Activated CD8-positive, alpha-beta memory T cell treated with anti-CD3 and anti-CD28 coated beads, Interleukin-2, amount 10 ng/mL, durations not matched to agents 7 days and 5 days (primary cell): Measurements from ENCODE around the gene KIR2DL4. TPM values are rescaled to one million over a fixed set of nuclear protein-coding genes. Genes with fewer than 3 reads are reported as not detected.
"Not testable (repeated sequence)": the region's sequence is repeated elsewhere in the genome, so short reads cannot be mapped to it uniquely, and the experiment has no call there.

Experiments used
- ATAC-seq: fragments of 150-1000 bp; cut with Tn5 transposase; one replicate; pipeline ENCODE4 v1.10.0; 2021; ENCODE audit warnings: moderate library complexity
- CTCF ChIA-PET: fragments of 350-600 bp; sonication (Branson Sonifier 250); formaldehyde crosslinking; loops from one replicate; lab custom pipeline; 2021; ENCODE audit warnings: antibody characterized with exemption; lab: Charles Lee
- DNase-seq: peaks from one replicate; pipeline ENCODE4 v3.0.0-alpha.2; 2020
- H3K27ac Mint-ChIP-seq: one replicate; pipeline ENCODE4 v1.8.0; 2021; ENCODE audit warnings: mild to moderate bottlenecking, mixed read lengths
- H3K27me3 Mint-ChIP-seq: one replicate; pipeline ENCODE4 v1.8.0; 2021; ENCODE audit warnings: mixed read lengths
- H3K36me3 Mint-ChIP-seq: one replicate; pipeline ENCODE4 v1.8.0; 2021; ENCODE audit warnings: mild to moderate bottlenecking, mixed read lengths
- H3K4me1 Mint-ChIP-seq: one replicate; pipeline ENCODE4 v1.8.0; 2021; ENCODE audit warnings: mixed read lengths
- H3K4me3 Mint-ChIP-seq: one replicate; pipeline ENCODE4 v1.8.0; 2021; ENCODE audit warnings: mild to moderate bottlenecking, moderate library complexity, mixed read lengths
- H3K9me3 Mint-ChIP-seq: one replicate; pipeline ENCODE4 v1.8.0; 2022; ENCODE audit warnings: low read depth, mixed read lengths
- total RNA-seq, 2 experiments: library from RNA; stranded (reverse); gene quantifications; one replicate each; pipeline ENCODE4 v1.2.3, GENCODE V29; 2021

The KIR2DL4 gene
- total RNA-seq, 2 experiments from 2014 or later: 0.42 to 0.70 TPM

DNA sequence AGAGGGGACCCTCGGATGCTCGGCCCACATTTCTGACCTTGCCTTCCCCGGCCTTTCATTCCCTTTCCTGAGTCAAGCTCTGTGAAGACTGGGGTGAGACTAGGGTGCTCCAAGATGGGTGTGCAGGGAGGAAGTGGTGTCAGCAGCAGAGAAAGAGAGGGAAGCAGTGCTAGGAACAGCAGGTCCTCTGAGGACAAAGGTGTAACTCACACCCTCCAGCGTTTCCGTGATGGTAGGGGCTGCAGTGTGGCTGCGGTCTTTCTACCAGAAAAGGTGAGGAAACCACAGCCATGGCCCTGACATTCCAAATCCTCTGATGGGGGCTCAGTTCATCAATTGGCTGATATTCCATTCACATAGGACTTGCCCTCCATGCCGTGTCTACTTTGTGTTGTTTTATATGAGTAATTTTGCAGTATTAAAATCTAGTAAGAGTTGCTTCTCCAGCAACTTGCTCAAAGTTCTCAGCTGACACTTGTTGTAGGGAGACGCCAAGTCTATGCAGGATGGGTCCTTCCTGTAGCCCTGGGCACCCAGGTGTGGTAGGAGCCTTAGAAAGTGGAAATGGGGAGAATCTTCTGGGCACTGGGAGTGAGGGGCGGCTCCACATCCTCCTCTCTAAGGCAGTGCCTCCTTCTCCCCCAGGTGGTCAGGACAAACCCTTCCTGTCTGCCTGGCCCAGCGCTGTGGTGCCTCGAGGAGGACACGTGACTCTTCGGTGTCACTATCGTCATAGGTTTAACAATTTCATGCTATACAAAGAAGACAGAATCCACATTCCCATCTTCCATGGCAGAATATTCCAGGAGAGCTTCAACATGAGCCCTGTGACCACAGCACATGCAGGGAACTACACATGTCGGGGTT is 14.5 kb downstream of the KIR2DL4 start:
- CTCF ChIA-PET: no interaction called here
- Mint-ChIP-seq H3K27ac (no peak overlapping the region), H3K27me3 (peaks cover 4% of the 10 kb centered on the region), H3K4me1 (no peaks in the 10 kb centered on the region), H3K9me3 (no peaks in the 10 kb centered on the region), H3K4me3 (no peak overlapping the region), H3K36me3 (no peaks in the 10 kb centered on the region)
- ATAC-seq: no peak
- no peak for DNase-seq

DNA sequence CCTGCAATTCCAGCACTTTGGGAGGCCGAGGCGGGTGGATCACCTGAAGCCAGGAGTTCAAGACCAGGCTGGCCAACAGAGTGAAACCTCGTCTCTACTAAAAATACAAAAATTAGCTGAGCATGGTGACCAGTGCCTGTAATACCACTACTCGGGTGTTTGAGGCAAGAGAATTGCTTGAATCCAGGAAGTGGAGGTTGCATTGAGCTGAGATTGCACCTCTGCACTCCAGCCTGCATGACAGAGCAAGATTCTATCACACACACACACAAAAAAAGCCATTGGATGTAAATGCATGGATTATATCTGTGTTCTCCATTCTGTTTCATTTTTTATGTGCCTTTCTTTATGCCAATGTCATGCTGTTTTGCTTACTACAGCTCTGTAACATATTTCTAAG is 21.0 kb downstream of the KIR2DL4 start:
- DNase-seq, H3K27me3 Mint-ChIP-seq, H3K9me3 Mint-ChIP-seq, H3K27ac Mint-ChIP-seq, ATAC-seq, CTCF ChIA-PET, H3K4me3 Mint-ChIP-seq, H3K4me1 Mint-ChIP-seq, H3K36me3 Mint-ChIP-seq: not testable (repeated sequence)

DNA sequence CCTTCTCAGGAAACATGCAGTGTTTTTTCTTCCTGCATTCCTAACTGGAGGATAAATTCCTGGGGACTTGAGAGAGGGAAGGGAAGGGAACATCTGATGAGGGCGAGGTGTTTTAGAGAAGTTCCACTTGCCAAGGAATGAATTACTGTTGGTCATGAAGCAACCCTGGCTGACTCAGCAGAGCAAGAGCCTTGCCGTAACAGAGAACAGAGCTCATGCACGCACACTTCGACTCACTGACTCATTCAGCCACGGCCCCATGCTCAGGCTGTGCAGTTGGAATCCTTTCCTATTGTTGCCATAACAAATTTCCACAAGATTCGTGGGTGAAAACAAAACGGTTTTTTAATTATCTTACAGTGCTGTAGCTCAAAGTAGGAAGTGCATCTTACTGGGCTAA is 21.9 kb downstream of the KIR2DL4 start:
- ATAC-seq, H3K9me3 Mint-ChIP-seq, CTCF ChIA-PET, DNase-seq, H3K27ac Mint-ChIP-seq, H3K4me1 Mint-ChIP-seq, H3K27me3 Mint-ChIP-seq, H3K4me3 Mint-ChIP-seq, H3K36me3 Mint-ChIP-seq: not testable (repeated sequence)

DNA sequence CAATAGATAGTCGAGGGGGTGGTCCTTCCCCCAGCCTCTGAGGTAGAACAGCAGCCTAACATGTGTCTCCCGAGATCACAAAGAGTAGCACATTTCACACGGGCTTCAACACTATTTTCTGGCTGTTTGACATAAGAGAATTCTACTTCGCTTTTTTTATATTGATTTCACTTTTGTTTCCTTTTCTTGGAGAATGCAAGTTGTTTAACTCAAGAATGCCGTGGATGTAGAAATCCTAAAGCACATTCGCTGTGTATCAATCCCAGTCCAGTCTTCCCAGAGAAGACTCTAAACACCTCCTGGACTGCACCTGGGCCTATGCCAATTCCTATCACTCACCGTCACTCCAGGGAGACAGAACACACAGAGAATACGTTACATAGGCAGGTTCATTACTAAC is 24.7 kb downstream of the KIR2DL4 start:
- H3K36me3 Mint-ChIP-seq, H3K9me3 Mint-ChIP-seq, H3K4me3 Mint-ChIP-seq, DNase-seq, CTCF ChIA-PET, H3K4me1 Mint-ChIP-seq, ATAC-seq, H3K27me3 Mint-ChIP-seq, H3K27ac Mint-ChIP-seq: not testable (repeated sequence)

DNA sequence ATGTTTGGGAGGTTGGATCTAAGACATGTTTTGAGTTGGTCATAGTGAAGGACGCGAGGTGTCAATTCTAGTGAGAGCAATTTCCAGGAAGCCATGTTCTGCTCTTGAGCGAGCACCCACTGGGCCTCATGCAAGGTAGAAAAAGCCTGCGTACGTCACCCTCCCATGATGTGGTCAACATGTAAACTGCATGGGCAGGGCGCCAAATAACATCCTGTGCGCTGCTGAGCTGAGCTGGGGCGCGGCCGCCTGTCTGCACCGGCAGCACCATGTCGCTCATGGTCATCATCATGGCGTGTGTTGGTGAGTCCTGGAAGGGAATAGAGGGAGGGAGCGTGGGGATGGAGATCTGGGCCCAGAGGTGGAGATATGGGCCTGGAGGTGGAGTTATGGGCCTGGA is 29.1 kb downstream of the KIR2DL4 start, which contains the start of gene KIR2DS4:
KIR2DS4 (plus strand) TSS at position 181 of the 400 bp plus-strand sequence.
- H3K9me3 Mint-ChIP-seq, H3K27me3 Mint-ChIP-seq, DNase-seq, CTCF ChIA-PET, H3K4me3 Mint-ChIP-seq, H3K36me3 Mint-ChIP-seq, H3K27ac Mint-ChIP-seq, ATAC-seq, H3K4me1 Mint-ChIP-seq: not testable (repeated sequence)

DNA sequence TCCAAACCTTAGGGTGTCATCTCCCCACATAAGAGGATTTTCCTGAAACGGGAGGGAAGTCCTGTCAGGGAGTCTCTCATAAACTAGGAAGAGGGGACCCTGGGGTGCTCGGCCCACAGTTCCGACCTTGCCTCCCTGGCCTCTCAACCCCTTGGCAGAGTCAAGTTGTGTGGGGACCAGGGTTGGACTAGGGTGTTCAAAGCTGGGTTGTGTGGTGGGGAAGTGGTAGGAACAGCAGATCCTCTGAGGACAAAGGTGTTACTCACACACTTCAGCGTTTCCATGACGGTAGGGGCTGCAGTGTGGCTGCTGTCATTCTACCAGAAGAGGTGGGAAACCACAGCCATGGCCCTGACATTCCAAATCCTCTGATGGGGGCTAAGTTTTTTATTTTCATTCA is 31.7 kb downstream of the KIR2DL4 start:
- ATAC-seq, DNase-seq, H3K27ac Mint-ChIP-seq, H3K4me3 Mint-ChIP-seq, H3K9me3 Mint-ChIP-seq, CTCF ChIA-PET, H3K36me3 Mint-ChIP-seq, H3K4me1 Mint-ChIP-seq, H3K27me3 Mint-ChIP-seq: not testable (repeated sequence)

DNA sequence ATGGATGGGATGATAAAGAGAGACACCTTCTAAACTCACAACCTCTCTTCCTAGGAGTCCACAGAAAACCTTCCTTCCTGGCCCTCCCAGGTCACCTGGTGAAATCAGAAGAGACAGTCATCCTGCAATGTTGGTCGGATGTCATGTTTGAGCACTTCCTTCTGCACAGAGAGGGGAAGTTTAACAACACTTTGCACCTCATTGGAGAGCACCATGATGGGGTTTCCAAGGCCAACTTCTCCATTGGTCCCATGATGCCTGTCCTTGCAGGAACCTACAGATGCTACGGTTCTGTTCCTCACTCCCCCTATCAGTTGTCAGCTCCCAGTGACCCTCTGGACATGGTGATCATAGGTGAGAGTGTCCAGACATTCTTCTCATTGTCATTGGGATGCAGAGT is 34.1 kb downstream of the KIR2DL4 start:
- H3K27ac Mint-ChIP-seq, H3K36me3 Mint-ChIP-seq, ATAC-seq, H3K9me3 Mint-ChIP-seq, CTCF ChIA-PET, DNase-seq, H3K4me1 Mint-ChIP-seq, H3K27me3 Mint-ChIP-seq, H3K4me3 Mint-ChIP-seq: not testable (repeated sequence)

DNA sequence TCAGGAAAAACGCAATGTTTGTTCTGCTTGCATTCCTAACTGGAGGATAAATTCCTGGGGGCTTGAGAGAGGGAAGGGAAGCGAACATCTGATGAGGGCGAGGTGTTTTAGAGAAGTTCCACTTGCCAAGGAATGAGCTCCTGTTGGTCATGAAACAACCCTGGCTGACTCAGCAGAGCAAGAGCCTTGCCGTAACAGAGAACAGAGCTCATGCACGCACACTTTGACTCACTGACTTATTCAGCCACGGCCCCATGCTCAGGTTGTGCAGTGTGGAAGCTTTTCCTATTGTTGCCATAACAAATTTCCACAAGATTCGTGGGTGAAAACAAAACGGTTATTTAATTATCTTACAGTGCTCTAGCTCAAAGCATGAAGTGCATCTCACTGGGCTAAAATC is 39.8 kb downstream of the KIR2DL4 start:
- CTCF ChIA-PET, ATAC-seq, DNase-seq: not testable (repeated sequence)

DNA sequence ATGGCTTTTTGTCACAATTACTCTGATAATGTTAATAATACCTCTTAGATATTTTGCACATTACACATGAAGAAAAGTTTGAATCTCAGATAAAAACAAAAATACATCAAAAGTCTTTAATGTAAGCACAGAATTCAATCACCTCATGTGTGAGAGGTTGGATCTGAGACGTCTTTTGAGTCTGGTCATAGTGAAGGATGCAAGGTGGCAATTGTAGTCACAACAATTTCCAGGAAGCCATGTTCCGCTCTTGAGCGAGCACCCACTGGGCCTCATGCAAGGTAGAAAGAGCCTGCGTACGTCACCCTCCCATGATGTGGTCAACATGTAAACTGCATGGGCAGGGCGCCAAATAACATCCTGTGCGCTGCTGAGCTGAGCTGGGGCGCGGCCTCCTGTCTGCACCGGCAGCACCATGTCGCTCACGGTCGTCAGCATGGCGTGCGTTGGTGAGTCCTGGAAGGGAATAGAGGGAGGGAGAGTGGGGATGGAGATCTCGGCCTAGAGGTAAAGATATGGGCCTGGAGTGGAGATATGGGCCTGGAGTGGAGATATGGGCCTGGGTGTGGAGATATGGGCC is 46.7 kb downstream of the KIR2DL4 start, which contains the start of gene KIR3DL2:
KIR3DL2 (plus strand) TSS at position 383 of the 580 bp plus-strand sequence; CDS start at position 416, 33 bp downstream.
- ATAC-seq, DNase-seq, H3K9me3 Mint-ChIP-seq, H3K36me3 Mint-ChIP-seq, H3K4me3 Mint-ChIP-seq, H3K27me3 Mint-ChIP-seq, H3K4me1 Mint-ChIP-seq, CTCF ChIA-PET, H3K27ac Mint-ChIP-seq: not testable (repeated sequence)

More for the DNA sequence above, 39.8 kb downstream of the KIR2DL4 start:
- H3K9me3 Mint-ChIP-seq, H3K4me1 Mint-ChIP-seq, H3K27me3 Mint-ChIP-seq, H3K36me3 Mint-ChIP-seq, H3K4me3 Mint-ChIP-seq, H3K27ac Mint-ChIP-seq: not testable (repeated sequence)

DNA sequence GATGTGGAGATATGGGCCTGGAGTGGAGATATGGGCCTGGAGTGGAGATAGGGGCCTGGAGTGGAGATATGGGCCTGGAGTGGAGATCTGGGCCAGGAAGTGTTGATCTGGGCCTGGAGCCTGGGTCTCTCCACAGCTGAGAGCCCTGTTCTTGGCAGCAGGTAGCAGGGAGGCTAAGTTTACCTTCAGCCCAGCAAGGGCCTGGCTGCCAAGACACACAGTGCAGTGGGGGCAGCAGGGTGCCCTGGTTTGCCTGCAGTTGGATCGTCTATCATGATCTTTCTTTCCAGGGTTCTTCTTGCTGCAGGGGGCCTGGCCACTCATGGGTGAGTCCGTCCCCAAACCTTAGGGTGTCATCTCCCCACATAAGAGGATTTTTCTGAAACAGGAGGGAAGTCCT is 47.5 kb downstream of the KIR2DL4 start:
- H3K27ac Mint-ChIP-seq: no peak overlapping the region

DNA sequence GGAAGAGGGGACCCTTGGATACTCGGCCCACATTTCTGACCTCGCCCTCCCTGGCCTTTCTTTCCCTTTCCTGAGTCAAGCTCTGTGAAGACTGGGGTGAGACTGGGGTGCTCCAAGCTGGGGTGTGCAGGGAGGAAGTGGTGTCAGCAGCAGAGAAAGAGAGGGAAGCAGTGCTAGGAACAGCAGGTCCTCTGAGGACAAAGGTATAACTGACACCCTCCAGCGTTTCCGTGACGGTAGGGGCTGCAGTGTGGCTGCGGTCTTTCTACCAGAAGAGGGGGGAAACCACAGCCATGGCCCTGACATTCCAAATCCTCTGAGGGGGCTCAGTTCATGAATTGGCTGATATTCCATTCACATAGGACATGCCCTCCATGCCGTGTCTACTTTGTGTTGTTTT is 47.9 kb downstream of the KIR2DL4 start:
- ATAC-seq (no peak), DNase-seq (no peak)
- H3K4me1 Mint-ChIP-seq: no peaks in the 10 kb centered on the region
- H3K4me3 Mint-ChIP-seq: no peak overlapping the region
- CTCF ChIA-PET: no interaction called here
- no peaks in the 10 kb centered on the region for H3K36me3 Mint-ChIP-seq
- H3K27me3 Mint-ChIP-seq: no peaks in the 10 kb centered on the region
- no peak overlapping the region for H3K27ac Mint-ChIP-seq
- no peaks in the 10 kb centered on the region for H3K9me3 Mint-ChIP-seq

More for the DNA sequence above, 47.5 kb downstream of the KIR2DL4 start:
- Mint-ChIP-seq H3K4me1 (no peaks in the 10 kb centered on the region), H3K9me3 (no peaks in the 10 kb centered on the region), H3K27me3 (no peaks in the 10 kb centered on the region), H3K4me3 (no peak overlapping the region), H3K36me3 (no peaks in the 10 kb centered on the region)
- CTCF ChIA-PET: no interaction called here
- DNase-seq: no peak
- ATAC-seq: no peak

DNA sequence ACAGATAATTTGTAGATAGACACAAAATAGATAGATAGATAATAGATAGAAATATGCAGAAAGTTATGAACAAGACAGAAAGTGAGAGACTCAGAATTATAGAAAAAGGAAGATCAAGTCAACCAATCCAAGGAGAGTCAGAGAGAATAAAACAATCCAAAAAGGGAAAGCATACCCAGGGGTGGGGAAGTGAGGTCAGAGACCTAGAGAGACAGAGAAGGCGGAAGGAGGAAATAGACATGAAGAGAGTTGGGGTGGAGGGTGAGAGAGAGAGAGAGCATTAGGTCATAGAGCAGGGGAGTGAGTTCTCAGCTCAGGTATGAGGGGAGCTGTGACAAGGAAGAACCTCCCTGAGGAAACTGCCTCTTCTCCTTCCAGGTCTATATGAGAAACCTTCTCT is 51.8 kb downstream of the KIR2DL4 start:
- H3K4me1 Mint-ChIP-seq, H3K27ac Mint-ChIP-seq, ATAC-seq, H3K27me3 Mint-ChIP-seq, H3K9me3 Mint-ChIP-seq, DNase-seq, H3K4me3 Mint-ChIP-seq, CTCF ChIA-PET, H3K36me3 Mint-ChIP-seq: not testable (repeated sequence)

DNA sequence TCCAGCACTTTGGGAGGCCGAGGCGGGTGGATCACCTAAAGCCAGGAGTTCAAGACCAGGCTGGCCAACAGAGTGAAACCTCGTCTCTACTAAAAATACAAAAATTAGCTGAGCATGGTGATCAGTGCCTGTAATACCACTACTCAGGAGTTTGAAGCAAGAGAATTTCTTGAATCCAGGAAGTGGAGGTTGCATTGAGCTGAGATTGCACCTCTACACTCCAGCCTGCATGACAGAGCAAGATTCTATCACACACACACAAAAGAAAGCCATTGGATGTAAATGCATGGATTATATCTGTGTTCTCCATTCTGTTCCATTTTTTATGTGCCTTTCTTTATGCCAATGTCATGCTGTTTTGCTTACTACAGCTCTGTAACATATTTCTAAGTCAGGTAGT is 55.1 kb downstream of the KIR2DL4 start:
- H3K4me1 Mint-ChIP-seq, H3K9me3 Mint-ChIP-seq, H3K4me3 Mint-ChIP-seq, H3K27me3 Mint-ChIP-seq, H3K36me3 Mint-ChIP-seq, DNase-seq, H3K27ac Mint-ChIP-seq, ATAC-seq, CTCF ChIA-PET: not testable (repeated sequence)

DNA sequence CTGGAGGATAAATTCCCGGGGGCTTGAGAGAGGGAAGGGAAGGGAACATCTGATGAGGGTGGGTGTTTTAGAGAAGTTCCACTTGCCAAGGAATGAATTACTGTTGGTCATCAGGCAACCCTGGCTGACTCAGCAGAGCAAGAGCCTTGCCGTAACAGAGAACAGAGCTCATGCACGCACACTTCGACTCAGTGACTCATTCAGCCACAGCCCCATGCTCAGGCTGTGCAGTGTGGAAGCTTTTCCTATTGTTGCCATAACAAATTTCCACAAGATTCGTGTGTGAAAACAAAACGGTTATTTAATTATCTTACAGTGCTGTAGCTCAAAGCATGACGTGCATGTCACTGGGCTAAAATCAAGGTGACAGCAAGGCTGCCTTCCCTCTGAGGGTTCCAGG is 56.0 kb downstream of the KIR2DL4 start:
- H3K36me3 Mint-ChIP-seq, H3K27me3 Mint-ChIP-seq, H3K27ac Mint-ChIP-seq, CTCF ChIA-PET, DNase-seq, H3K9me3 Mint-ChIP-seq, H3K4me1 Mint-ChIP-seq, H3K4me3 Mint-ChIP-seq, ATAC-seq: not testable (repeated sequence)
